CD14-positive monocyte (primary cell): Measurements from ENCODE around the gene ALG3. TPM values are rescaled to one million over a fixed set of nuclear protein-coding genes. Genes with fewer than 3 reads are reported as not detected.

Experiments
- DNase-seq, 3 donors: peaks; one replicate each; pipeline ENCODE4 v3.0.0-alpha.2; 2011 to 2022
- H2AFZ ChIP-seq: 2 replicates; pipeline ENCODE4 v1.6.0; 2012; ENCODE audit warnings: mild to moderate bottlenecking, low read depth, low read length, inconsistent platforms; ENCODE audit not compliant: insufficient read depth, poor library complexity, severe bottlenecking
- H3K27ac ChIP-seq, 2 donors: 1 replicate in 1 of 2; 2 replicates in 1 of 2; pipeline ENCODE4 v1.5.1; 2012 to 2013; ENCODE audit warnings: low read length in 2 of 2, control low read depth in 1 of 2, inconsistent platforms in 1 of 2, low read depth in 1 of 2, mild to moderate bottlenecking in 1 of 2
- H3K27me3 ChIP-seq, 2 donors: one replicate each; pipeline versions ENCODE4 v1.6.0 to v1.6.1; 2011 to 2013; ENCODE audit warnings: low read length in 2 of 2; ENCODE audit not compliant: control insufficient read depth in 2 of 2, insufficient read depth in 2 of 2
- H3K36me3 ChIP-seq, 2 donors: replicated peaks in 1 of 2; 1 replicate in 1 of 2; 2 replicates in 1 of 2; pipeline versions ENCODE4 v1.5.1 to v1.6.1; 2012 to 2013; ENCODE audit warnings: low read length in 2 of 2, control low read depth in 1 of 2, inconsistent platforms in 1 of 2, mild to moderate bottlenecking in 1 of 2; ENCODE audit not compliant: insufficient read depth in 2 of 2, control insufficient read depth in 1 of 2
- H3K4me1 ChIP-seq, 2 donors: 1 replicate in 1 of 2; 2 replicates in 1 of 2; pipeline versions ENCODE4 v1.5.1 to v1.6.1; 2012 to 2013; ENCODE audit warnings: low read length in 2 of 2, control low read depth in 1 of 2, inconsistent platforms in 1 of 2, mild to moderate bottlenecking in 1 of 2, moderate library complexity in 1 of 2; ENCODE audit not compliant: insufficient read depth in 2 of 2, control insufficient read depth in 1 of 2
- H3K4me2 ChIP-seq: replicated peaks from 2 replicates; pipeline ENCODE3; 2012; ENCODE audit warnings: low read length, moderate library complexity, mild to moderate bottlenecking; ENCODE audit not compliant: poor library complexity, severe bottlenecking; ENCODE audit errors: extremely low read depth
- H3K4me3 ChIP-seq, 3 experiments: fragments of 200-600 bp in 1 of 3; sonication (generic) in 1 of 3; replicated peaks in 1 of 3; 1 replicate in 2 of 3; 2 replicates in 1 of 3; pipeline ENCODE4 v1.5.1; 2011 to 2013; ENCODE audit warnings: low read length in 3 of 3, mild to moderate bottlenecking in 3 of 3, control low read depth in 2 of 3, low read depth in 2 of 3, inconsistent platforms in 1 of 3, moderate library complexity in 1 of 3
- H3K79me2 ChIP-seq: 2 replicates; pipeline ENCODE4 v1.6.0; 2012; ENCODE audit warnings: mild to moderate bottlenecking, control low read depth, inconsistent platforms, low read length, moderate library complexity; ENCODE audit not compliant: insufficient read depth
- H3K9ac ChIP-seq: 2 replicates; pipeline ENCODE4 v1.6.0; 2017; ENCODE audit warnings: low read length, mild to moderate bottlenecking; ENCODE audit not compliant: insufficient read depth, poor library complexity, severe bottlenecking
- H3K9me3 ChIP-seq, 2 donors: replicated peaks in 1 of 2; 1 replicate in 1 of 2; 2 replicates in 1 of 2; pipeline versions ENCODE4 v1.5.1 to v1.6.1; 2012 to 2013; ENCODE audit warnings: low read length in 2 of 2, control low read depth in 1 of 2; ENCODE audit not compliant: control insufficient read depth in 1 of 2, insufficient read depth in 1 of 2
- H4K20me1 ChIP-seq: 2 replicates; pipeline ENCODE4 v1.6.0; 2012; ENCODE audit warnings: mild to moderate bottlenecking, low read length, control low read depth, moderate library complexity; ENCODE audit not compliant: insufficient read depth
- H3K27ac Mint-ChIP-seq, 7 donors: one replicate each; pipeline ENCODE4 v1.8.0; 2020; ENCODE audit warnings: mild to moderate bottlenecking in 7 of 7, mixed read lengths in 7 of 7, moderate library complexity in 6 of 7, inconsistent platforms in 2 of 7
- H3K27me3 Mint-ChIP-seq, 3 donors: one replicate each; pipeline ENCODE4 v1.8.0; 2021 to 2022; ENCODE audit warnings: low read depth in 3 of 3, mild to moderate bottlenecking in 3 of 3, mixed read lengths in 3 of 3, moderate library complexity in 3 of 3, inconsistent platforms in 1 of 3
- H3K36me3 Mint-ChIP-seq, 2 donors: one replicate each; pipeline ENCODE4 v1.8.0; 2020; ENCODE audit warnings: mixed read lengths in 2 of 2, inconsistent platforms in 1 of 2, mild to moderate bottlenecking in 1 of 2
- H3K4me1 Mint-ChIP-seq: one replicate; pipeline ENCODE4 v1.8.0; 2020; ENCODE audit warnings: mild to moderate bottlenecking, mixed read lengths
- H3K4me3 Mint-ChIP-seq, 2 donors: one replicate each; pipeline ENCODE4 v1.8.0; 2020; ENCODE audit warnings: mild to moderate bottlenecking in 2 of 2, mixed read lengths in 2 of 2, moderate library complexity in 1 of 2
- H3K9me3 Mint-ChIP-seq, 7 donors: one replicate each; pipeline ENCODE4 v1.8.0; 2020 to 2022; ENCODE audit warnings: mixed read lengths in 7 of 7, mild to moderate bottlenecking in 6 of 7, moderate library complexity in 6 of 7, inconsistent platforms in 2 of 7
- WGBS: methylation state at CpG from one replicate; pipeline ENCODE4 v1.1.5; 2013; ENCODE audit warnings: missing lambda C conversion rate; ENCODE audit not compliant: insufficient coverage; 5-methylcytosine and 5-hydroxymethylcytosine counted together
- intact Hi-C, 2 donors: fragments of 100-400 bp; cut with micrococcal nuclease; formaldehyde crosslinking; loops; one replicate each; pipeline versions ENCODE4 v1.15.0 to v1.15.1; 2023
- polyA plus RNA-seq, 3 donors: library from polyadenylated mRNA; depleted of rRNA in 1 of 3; unstranded in 2 of 3; stranded (reverse) in 1 of 3; fragments of 300-500 nt in 2 of 3; fragments of >200 nt in 1 of 3; fragmentation: Illumina TruSeq in 2 of 3; gene quantifications; 1 replicate in 2 of 3; 2 replicates in 1 of 3; pipeline ENCODE4 v1.2.3, GENCODE V29; 2012 to 2021
- TF ChIP-seq, protein P1 (sequence below): fragments of 200-600 bp; IDR thresholded peaks from one replicate; pipeline ENCODE4 v1.8.0; 2022; ENCODE audit warnings: antibody characterized with exemption, mild to moderate bottlenecking

The ALG3 gene
- polyA plus RNA-seq, 3 donors = 29.0 to 60.8 (median 56.4) TPM

DNA sequence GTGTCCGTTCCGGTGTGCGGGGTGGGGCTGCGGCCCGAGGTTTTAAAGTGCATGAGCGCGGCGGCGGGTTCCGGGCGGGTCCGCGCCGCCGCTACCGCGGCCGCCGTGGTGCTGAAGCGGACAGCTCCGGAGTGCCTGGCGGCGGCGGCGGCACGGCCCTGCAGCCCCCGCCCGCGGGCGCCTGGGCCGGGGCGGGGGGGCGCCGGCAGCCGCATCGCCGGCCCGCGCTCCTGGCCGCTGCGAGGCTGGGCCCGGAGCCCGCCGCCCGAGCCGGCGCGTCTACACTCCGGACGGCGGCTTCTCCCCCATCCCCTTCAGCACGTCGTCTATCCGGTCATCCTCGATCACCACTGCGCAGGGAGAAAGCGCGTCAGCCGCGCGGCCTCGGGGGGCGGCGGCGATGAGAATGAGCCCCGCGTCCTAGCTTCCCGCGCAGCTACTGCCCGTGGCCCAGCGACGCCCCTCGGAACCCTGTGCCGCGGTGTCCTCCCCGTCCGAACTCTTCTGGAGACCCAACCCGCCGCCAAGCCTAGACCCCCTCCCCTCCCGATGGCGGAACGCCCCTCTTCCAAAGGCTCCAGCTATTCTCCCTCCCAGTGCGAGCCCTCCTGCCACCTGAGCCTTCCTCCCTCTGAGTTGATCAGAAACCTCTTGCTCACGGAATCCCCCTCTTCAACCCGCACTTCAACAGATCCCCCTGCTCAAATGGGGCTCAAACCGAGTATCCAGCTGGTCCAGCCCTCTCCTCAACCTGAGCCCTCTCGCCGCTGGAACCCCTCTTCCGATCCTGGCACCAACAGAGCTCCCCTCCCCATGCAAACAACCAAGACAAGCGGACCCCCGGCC lies 11.3 kb upstream of the ALG3 start:
- Mint-ChIP-seq H3K27me3 (peaks cover 53 to 65% (median 64%) of the 10 kb centered on the region in 3 donors), H3K36me3 (peaks cover 25 to 38% of the 10 kb centered on the region in 2 donors), H3K4me3 (peak overlapping the region; percentile 70 to 88), H3K9me3 (peaks cover 0 to 35% (median 18%) of the 10 kb centered on the region in 7 donors), H3K27ac (peak overlapping the region in 2 of 7 donors; percentile 40 to 49), H3K4me1 (peaks cover 23% of the 10 kb centered on the region)
- no peak overlapping the region for H2AFZ ChIP-seq
- H3K4me1 ChIP-seq = peaks cover 18 to 22% of the 10 kb centered on the region in 2 donors
- H3K79me2 ChIP-seq = no peaks in the 10 kb centered on the region
- peaks cover 16% of the 10 kb centered on the region for H4K20me1 ChIP-seq
- 1% methylated on average over 91 of the region's 91 CpGs for WGBS
- H3K9me3 ChIP-seq = peaks cover 0 to 15% of the 10 kb centered on the region in 2 donors
- no peak for DNase-seq
- TF ChIP-seq, protein P1, sequence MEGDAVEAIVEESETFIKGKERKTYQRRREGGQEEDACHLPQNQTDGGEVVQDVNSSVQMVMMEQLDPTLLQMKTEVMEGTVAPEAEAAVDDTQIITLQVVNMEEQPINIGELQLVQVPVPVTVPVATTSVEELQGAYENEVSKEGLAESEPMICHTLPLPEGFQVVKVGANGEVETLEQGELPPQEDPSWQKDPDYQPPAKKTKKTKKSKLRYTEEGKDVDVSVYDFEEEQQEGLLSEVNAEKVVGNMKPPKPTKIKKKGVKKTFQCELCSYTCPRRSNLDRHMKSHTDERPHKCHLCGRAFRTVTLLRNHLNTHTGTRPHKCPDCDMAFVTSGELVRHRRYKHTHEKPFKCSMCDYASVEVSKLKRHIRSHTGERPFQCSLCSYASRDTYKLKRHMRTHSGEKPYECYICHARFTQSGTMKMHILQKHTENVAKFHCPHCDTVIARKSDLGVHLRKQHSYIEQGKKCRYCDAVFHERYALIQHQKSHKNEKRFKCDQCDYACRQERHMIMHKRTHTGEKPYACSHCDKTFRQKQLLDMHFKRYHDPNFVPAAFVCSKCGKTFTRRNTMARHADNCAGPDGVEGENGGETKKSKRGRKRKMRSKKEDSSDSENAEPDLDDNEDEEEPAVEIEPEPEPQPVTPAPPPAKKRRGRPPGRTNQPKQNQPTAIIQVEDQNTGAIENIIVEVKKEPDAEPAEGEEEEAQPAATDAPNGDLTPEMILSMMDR = no peak
- no peak overlapping the region for H3K27ac ChIP-seq
- peak overlapping the region; percentile 74 for H3K4me2 ChIP-seq
- H3K9ac ChIP-seq = no peak overlapping the region
- H3K4me3 ChIP-seq = no peak overlapping the region
- intact Hi-C loops = loop anchor here in 1 of 2 donors (10.0 kb wide), 1 partner anchor 365 kb away; no protein-coding TSS in a partner anchor
- H3K36me3 ChIP-seq = peaks cover 0 to 8% of the 10 kb centered on the region in 2 donors
- peaks cover 37 to 61% of the 10 kb centered on the region in 2 donors for H3K27me3 ChIP-seq

DNA sequence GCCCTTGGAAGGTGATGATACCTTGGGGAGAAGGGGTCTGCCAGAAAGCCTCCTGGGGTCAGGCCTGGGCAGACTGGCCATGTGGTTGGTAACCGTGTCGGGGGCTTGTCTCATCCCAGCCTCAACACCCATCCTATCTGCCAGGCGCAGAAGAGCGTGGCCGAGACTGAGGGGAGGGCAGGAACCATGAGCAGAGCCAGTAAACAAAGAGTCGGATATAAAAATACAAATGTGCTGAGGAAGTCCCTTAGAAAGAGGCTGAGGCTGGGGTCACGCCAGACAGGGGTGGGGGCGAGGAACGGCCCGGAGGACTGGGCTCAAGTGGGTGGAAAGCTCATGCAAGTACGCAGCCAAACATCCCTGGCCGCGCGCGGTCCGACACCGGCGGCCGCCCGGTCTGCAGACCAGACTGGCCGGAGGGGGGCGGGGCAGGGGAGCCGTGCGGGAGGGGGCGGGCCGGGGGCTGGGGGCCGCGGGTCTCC lies 10.7 kb upstream of the ALG3 start:
- Histone ChIP-seq H3K4me2 (no peak overlapping the region), H3K4me1 (peaks cover 18 to 22% of the 10 kb centered on the region in 2 donors), H3K4me3 (no peak overlapping the region), H3K9me3 (peaks cover 0 to 15% of the 10 kb centered on the region in 2 donors), H2AFZ (no peak overlapping the region), H3K27ac (no peak overlapping the region), H3K79me2 (no peaks in the 10 kb centered on the region), H4K20me1 (peaks cover 16% of the 10 kb centered on the region), H3K9ac (no peak overlapping the region), H3K27me3 (peaks cover 35 to 54% of the 10 kb centered on the region in 2 donors), H3K36me3 (peaks cover 0 to 8% of the 10 kb centered on the region in 2 donors)
- Mint-ChIP-seq H3K36me3 (peaks cover 25 to 38% of the 10 kb centered on the region in 2 donors), H3K4me3 (peak overlapping the region in 1 of 2 donors; percentile 89), H3K9me3 (peaks cover 0 to 35% (median 18%) of the 10 kb centered on the region in 7 donors), H3K4me1 (peaks cover 23% of the 10 kb centered on the region), H3K27me3 (peaks cover 46 to 59% (median 58%) of the 10 kb centered on the region in 3 donors), H3K27ac (no peak overlapping the region)
- 17% methylated on average over 5 of the region's 28 CpGs for WGBS
- intact Hi-C loops = loop anchor here in 1 of 2 donors (10.0 kb wide), 1 partner anchor 365 kb away; no protein-coding TSS in a partner anchor
- DNase-seq = no peak
- TF ChIP-seq, protein P1 = no peak
